GM12891 (cell line): ENCODE data around the gene KHDRBS2.

Experiments used
- PAX5 ChIP-seq: IDR thresholded peaks from 2 replicates; pipeline ENCODE4 v1.6.1; 2011; ENCODE audit warnings: low read length, moderate library complexity, mild to moderate bottlenecking; ENCODE audit not compliant: insufficient read depth, severe bottlenecking
- POLR2A ChIP-seq: IDR thresholded peaks from 2 replicates; pipeline ENCODE4 v1.6.1; 2011; ENCODE audit warnings: low read depth, low read length, control low read depth
- POLR2AphosphoS5 ChIP-seq: IDR thresholded peaks from 2 replicates; pipeline ENCODE4 v1.6.1; 2011; ENCODE audit warnings: low read depth, low read length, control low read depth
- POU2F2 ChIP-seq: IDR thresholded peaks from 2 replicates; pipeline ENCODE4 v1.6.1; 2011; ENCODE audit warnings: low read depth, mild to moderate bottlenecking, control low read depth, low read length, moderate library complexity
- SPI1 ChIP-seq: IDR thresholded peaks from 2 replicates; pipeline ENCODE4 v1.6.1; 2011; ENCODE audit warnings: low read depth, low read length, control low read depth
- TAF1 ChIP-seq: IDR thresholded peaks from 2 replicates; pipeline ENCODE4 v1.6.1; 2011; ENCODE audit warnings: low read depth, low read length, control low read depth

GRCh38 chr6:61953851-61954250, 332.2 kb downstream of the KHDRBS2 start:
- TF ChIP-seq POLR2AphosphoS5 (no peak), POLR2A (no peak), POU2F2 (no peak), SPI1 (no peak), TAF1 (no peak), PAX5 (no peak)
